CD4-positive, alpha-beta T cell treated with Interleukin-17A for 4 hours (primary cell): ENCODE results near the gene ZIC5.

Experiments
- DNase-seq: peaks from one replicate; pipeline ENCODE4 v3.0.0-alpha.2; 2020; ENCODE audit warnings: mixed read lengths

ZIC5 gene

GRCh38 chr13:99987154-99988019 is 15.8 kb upstream of the ZIC5 start:
- DNase-seq: no peak

GRCh38 chr13:99986741-99987140 is 15.2 kb upstream of the ZIC5 start:
- DNase-seq: no peak

- DNase-seq: no peak
Measured at GRCh38 chr13:99985886-99986527, 14.4 kb upstream of the ZIC5 start.

- peak; percentile 5 for DNase-seq
Measured at GRCh38 chr13:99985241-99985874, 13.8 kb upstream of the ZIC5 start.

- peak; percentile 13 for DNase-seq
Measured at GRCh38 chr13:99984461-99985240, 13.1 kb upstream of the ZIC5 start.

- peak; percentile 4 for DNase-seq
Measured at GRCh38 chr13:99983499-99984401, 12.2 kb upstream of the ZIC5 start.

GRCh38 chr13:99982731-99983498 is 11.3 kb upstream of the ZIC5 start:
- DNase-seq: peak; percentile 8

- peak; percentile 5 for DNase-seq
Measured at GRCh38 chr13:99982036-99982730, 10.6 kb upstream of the ZIC5 start.

GRCh38 chr13:99981735-99982035 is 10.1 kb upstream of the ZIC5 start, which contains the start of gene ZIC2:
TSS of gene ZIC2 (plus strand) at chr13:99981784. CDS start at chr13:99982065, 281 bp downstream.
- DNase-seq: no peak

GRCh38 chr13:99980824-99981734 is 9.5 kb upstream of the ZIC5 start:
- DNase-seq: peak; percentile 36

- DNase-seq: peak; percentile 71
Measured at GRCh38 chr13:99980201-99980823, 8.7 kb upstream of the ZIC5 start.

- no peak for DNase-seq
Measured at GRCh38 chr13:99979453-99980200, 8.1 kb upstream of the ZIC5 start.

GRCh38 chr13:99978799-99979452 is 7.4 kb upstream of the ZIC5 start:
- no peak for DNase-seq

- no peak for DNase-seq
Measured at GRCh38 chr13:99977912-99978798, 6.6 kb upstream of the ZIC5 start.

GRCh38 chr13:99977334-99977911 is 5.9 kb upstream of the ZIC5 start:
- no peak for DNase-seq

- DNase-seq: no peak
Measured at GRCh38 chr13:99976575-99976974, 5.0 kb upstream of the ZIC5 start.
